Endothelial cell of umbilical vein (primary cell): ENCODE results near the gene CHI3L2. TPM values are rescaled to one million over a fixed set of nuclear protein-coding genes. Genes with fewer than 3 reads are reported as not detected.

Experiments
- BruUV-seq: library from RNA; stranded (reverse); fragments of 400-500 nt; replicated peaks from 2 replicates; lab custom pipeline; 2021; lab: Mats Ljungman, UMichigan
- CTCF ChIA-PET: fragments of 300-600, 350-600 bp; sonication (Branson Sonifier 250); formaldehyde crosslinking; loops from one replicate; lab custom pipeline; 2021; ENCODE audit warnings: antibody characterized with exemption, inconsistent platforms; lab: Charles Lee
- POLR2A ChIA-PET: fragments of 300-600, 350-600 bp; sonication (Branson Sonifier 250); formaldehyde crosslinking; loops from one replicate; lab custom pipeline; 2021; ENCODE audit warnings: antibody characterized with exemption, inconsistent platforms; lab: Charles Lee
- DNase-seq: peaks from one replicate; pipeline ENCODE4 v3.0.0-alpha.2; 2011; ENCODE audit warnings: low read depth, low spot score
- FAIRE-seq: peaks from 2 replicates; lab custom pipeline; 2011; peaks lifted over from hg19 to GRCh38; lab: Jason Lieb, UNC
- H2AFZ ChIP-seq: 2 replicates; pipeline ENCODE4 v1.6.0; 2012; ENCODE audit warnings: low read depth, low read length, control low read depth, inconsistent platforms
- H3K27ac ChIP-seq: 2 replicates; pipeline ENCODE4 v1.5.1; 2011; ENCODE audit warnings: low read depth, mild to moderate bottlenecking, control low read depth, low read length, moderate library complexity; ENCODE audit not compliant: insufficient read depth
- H3K27me3 ChIP-seq, 2 experiments: 2 replicates each; pipeline versions ENCODE4 v1.6.0 to v1.6.1; 2011; ENCODE audit warnings: low read length in 2 of 2, mixed read lengths in 1 of 2; ENCODE audit not compliant: control insufficient read depth in 2 of 2, insufficient read depth in 2 of 2
- H3K36me3 ChIP-seq, 2 experiments: 2 replicates in 1 of 2; 3 replicates in 1 of 2; pipeline ENCODE4 v1.5.1; 2011; ENCODE audit warnings: low read length in 2 of 2, mild to moderate bottlenecking in 1 of 2, moderate library complexity in 1 of 2; ENCODE audit not compliant: control insufficient read depth in 2 of 2, insufficient read depth in 2 of 2; ENCODE audit errors: extremely low read depth in 1 of 2
- H3K4me1 ChIP-seq: 3 replicates; pipeline ENCODE4 v1.5.1; 2011; ENCODE audit warnings: mild to moderate bottlenecking, low read length; ENCODE audit not compliant: control insufficient read depth, insufficient read depth; ENCODE audit errors: extremely low read depth
- H3K4me2 ChIP-seq: 2 replicates; pipeline ENCODE4 v1.6.1; 2011; ENCODE audit warnings: low read length, control low read depth, mixed read lengths; ENCODE audit not compliant: insufficient read depth
- H3K4me3 ChIP-seq, 3 experiments: fragments of 200-600 bp in 1 of 3; sonication (generic), shearing (Covaris generic) in 1 of 3; replicated peaks in 1 of 3; 2 replicates each; pipeline ENCODE4 v1.5.1; 2011 to 2016; ENCODE audit warnings: control low read depth in 3 of 3, low read length in 3 of 3, mild to moderate bottlenecking in 2 of 3, inconsistent platforms in 1 of 3, low read depth in 1 of 3, moderate library complexity in 1 of 3; ENCODE audit not compliant: insufficient read depth in 1 of 3
- H3K79me2 ChIP-seq: 2 replicates; pipeline ENCODE4 v1.6.0; 2012; ENCODE audit warnings: low read length, inconsistent platforms; ENCODE audit not compliant: control insufficient read depth, insufficient read depth
- H3K9ac ChIP-seq: replicated peaks from 2 replicates; pipeline ENCODE3; 2011; ENCODE audit warnings: low read length, control low read depth; ENCODE audit not compliant: insufficient read depth; ENCODE audit errors: extremely low read depth
- H3K9me1 ChIP-seq: replicated peaks from 3 replicates; pipeline ENCODE4 v1.6.0; 2011; ENCODE audit warnings: mild to moderate bottlenecking, low read length; ENCODE audit not compliant: control insufficient read depth, insufficient read depth; ENCODE audit errors: extremely low read depth
- H3K9me3 ChIP-seq: replicated peaks from 2 replicates; pipeline ENCODE4 v1.5.1; 2012; ENCODE audit warnings: low read length, inconsistent platforms; ENCODE audit not compliant: control insufficient read depth, insufficient read depth
- H4K20me1 ChIP-seq: replicated peaks from 2 replicates; pipeline ENCODE3; 2011; ENCODE audit warnings: mild to moderate bottlenecking, low read length; ENCODE audit not compliant: control insufficient read depth, insufficient read depth; ENCODE audit errors: extremely low read depth
- CTCF ChIP-seq, 2 donors: IDR thresholded peaks; 1 replicate in 1 of 2; 2 replicates in 1 of 2; pipeline ENCODE4 v1.5.1; 2011; ENCODE audit warnings: low read length in 2 of 2, mild to moderate bottlenecking in 2 of 2, moderate library complexity in 2 of 2, control low read depth in 1 of 2, inconsistent platforms in 1 of 2, low read depth in 1 of 2; ENCODE audit not compliant: insufficient read depth in 1 of 2; ENCODE audit errors: extremely low read depth in 1 of 2
- EZH2 ChIP-seq: IDR thresholded peaks from 2 replicates; pipeline ENCODE4 v1.6.1; 2012; ENCODE audit warnings: borderline replicate concordance, low read depth, mild to moderate bottlenecking, moderate library complexity, low read length, inconsistent platforms; ENCODE audit not compliant: severe bottlenecking
- FOS ChIP-seq: IDR thresholded peaks from 2 replicates; pipeline ENCODE4 v1.6.1; 2011; ENCODE audit warnings: mild to moderate bottlenecking, low read length, moderate library complexity, borderline replicate concordance; ENCODE audit not compliant: insufficient read depth
- GATA2 ChIP-seq: IDR thresholded peaks from 2 replicates; pipeline ENCODE4 v1.7.0; 2011; ENCODE audit warnings: low read depth, mild to moderate bottlenecking, moderate library complexity, mixed read lengths, low read length; ENCODE audit not compliant: insufficient read length, insufficient read depth
- JUN ChIP-seq: IDR thresholded peaks from 2 replicates; pipeline ENCODE4 v1.6.1; 2011; ENCODE audit warnings: borderline replicate concordance, low read depth; ENCODE audit not compliant: insufficient read length, insufficient read depth
- MYC ChIP-seq: IDR thresholded peaks from one replicate; pipeline ENCODE4 v1.6.1; 2011; ENCODE audit warnings: mild to moderate bottlenecking, low read depth, low read length
- POLR2A ChIP-seq: IDR thresholded peaks from 2 replicates; pipeline ENCODE4 v1.6.1; 2012; ENCODE audit warnings: low read depth, mild to moderate bottlenecking, control low read depth, low read length
- POLR2AphosphoS5 ChIP-seq: IDR thresholded peaks from 2 replicates; pipeline ENCODE4 v1.6.1; 2012; ENCODE audit warnings: low read depth, mild to moderate bottlenecking, control low read depth, low read length, moderate library complexity; ENCODE audit not compliant: insufficient read depth
- dilution Hi-C: fragments of 300-500 bp; cut with MboI; formaldehyde crosslinking; loops from one replicate; pipeline ENCODE4 v1.15.0; 2019; ENCODE audit warnings: low sequenced_read_pairs; ENCODE audit not compliant: extremely low pct_ligation_motif_present
- intact Hi-C: fragments of 100-400 bp; cut with micrococcal nuclease; formaldehyde crosslinking; loops from one replicate; pipeline ENCODE4 v1.10.0; 2022
- polyA plus RNA-seq, 4 experiments: library from polyadenylated mRNA; depleted of rRNA in 3 of 4; stranded (reverse) in 3 of 4; unstranded in 1 of 4; fragments of >200 nt; gene quantifications; 2 replicates each; pipeline versions ENCODE4 v1.2.1 to v1.2.3, GENCODE V29; 2011 to 2012; ENCODE audit warnings: missing spikeins in 1 of 4
- total RNA-seq: library from RNA; stranded (reverse); gene quantifications from 2 replicates; pipeline ENCODE4 v1.2.3, GENCODE V29; 2021

CHI3L2 gene
- total and polyA plus RNA-seq, 2 donors (not counting 3 experiments of a cell fraction or from before 2014, with no cell fraction given), result not detected

DNA sequence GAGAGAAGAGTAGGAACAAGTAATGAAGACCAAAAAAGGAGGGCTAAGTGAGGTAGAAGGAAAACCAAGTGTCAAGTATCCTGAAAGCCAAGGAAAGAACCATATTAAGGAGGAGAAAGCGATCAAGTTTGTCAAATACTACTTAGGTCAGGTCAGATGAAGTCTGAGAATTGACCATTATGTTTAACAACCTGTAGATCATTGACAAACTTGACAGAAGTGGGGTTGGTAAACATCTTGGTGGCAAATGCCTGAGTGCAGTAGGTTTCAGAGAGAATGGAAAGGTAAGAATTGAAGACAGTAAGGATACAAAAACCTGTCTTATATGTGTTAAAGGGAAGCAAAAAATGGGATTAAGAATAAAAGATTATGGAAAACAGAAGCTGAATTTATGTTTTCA is 59.4 kb downstream of the CHI3L2 start:
- Histone ChIP-seq H3K79me2 (no peaks in the 10 kb centered on the region), H3K4me1 (no peaks in the 10 kb centered on the region), H3K9ac (no peak overlapping the region), H3K36me3 (no peaks in the 10 kb centered on the region), H3K9me1 (no peaks in the 10 kb centered on the region), H3K9me3 (no peaks in the 10 kb centered on the region), H4K20me1 (no peaks in the 10 kb centered on the region), H3K27me3 (no peaks in the 10 kb centered on the region), H3K4me2 (no peak overlapping the region), H3K4me3 (no peak overlapping the region), H3K27ac (no peak overlapping the region), H2AFZ (no peak overlapping the region)
- BruUV-seq, result no TSS peak
- intact Hi-C loops (no loop called here), dilution Hi-C loops (no loop called here)
- DNase-seq, result no peak
- FAIRE-seq, result no peak
- no peak for TF ChIP-seq EZH2
- TF ChIP-seq MYC, result no peak
- TF ChIP-seq FOS, result no peak
- TF ChIP-seq POLR2AphosphoS5, result no peak
- no peak for TF ChIP-seq POLR2A
- TF ChIP-seq CTCF (IDR thresholded peaks at IDR 0.05; ENCODE audit: extremely low read depth in 1 of 2, insufficient read depth in 1 of 2, low read depth in 1 of 2, low read length in 2 of 2), result no peak
- ChIA-PET POLR2A (no interaction called here), CTCF (no interaction called here)

DNA sequence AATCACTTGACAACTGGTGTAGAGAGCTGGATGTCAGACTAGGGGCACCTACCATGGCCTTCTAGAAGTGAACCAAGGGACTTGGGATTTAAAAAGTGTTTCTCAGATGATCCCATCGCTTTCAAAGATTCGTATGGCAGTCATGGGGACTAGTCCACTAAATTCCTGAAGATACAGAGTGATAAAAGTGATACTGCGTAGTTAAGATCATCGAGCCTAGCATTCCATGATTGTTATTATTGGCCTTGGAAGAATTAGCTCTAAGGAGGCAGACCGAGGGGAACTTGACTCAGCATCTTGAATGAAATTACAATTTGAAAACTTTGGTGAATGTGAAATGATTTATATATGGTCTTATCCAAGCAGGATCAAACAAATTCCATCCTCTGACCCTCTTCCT is 61.9 kb downstream of the CHI3L2 start:
- H3K79me2 ChIP-seq, result no peaks in the 10 kb centered on the region
- no peak overlapping the region for H3K4me2 ChIP-seq
- FAIRE-seq (no peak), DNase-seq (no peak)
- dilution Hi-C loops, result no loop called here
- H3K27ac ChIP-seq, result no peak overlapping the region
- TF ChIP-seq GATA2 (no peak), FOS (no peak), JUN (no peak), CTCF (IDR thresholded peaks at IDR 0.05; ENCODE audit: extremely low read depth in 1 of 2, insufficient read depth in 1 of 2, low read depth in 1 of 2, low read length in 2 of 2) (no peak)
- H3K4me3 ChIP-seq, result no peak overlapping the region
- no peaks in the 10 kb centered on the region for H3K9me1 ChIP-seq
- no peak overlapping the region for H3K9ac ChIP-seq
- no peaks in the 10 kb centered on the region for H4K20me1 ChIP-seq
- no peaks in the 10 kb centered on the region for H3K4me1 ChIP-seq
- H2AFZ ChIP-seq, result no peak overlapping the region
- ChIA-PET POLR2A (no interaction called here), CTCF (no interaction called here)
- H3K9me3 ChIP-seq, result no peaks in the 10 kb centered on the region
- BruUV-seq, result no TSS peak
- no peaks in the 10 kb centered on the region for H3K27me3 ChIP-seq
- no peaks in the 10 kb centered on the region for H3K36me3 ChIP-seq
- intact Hi-C loops, result no loop called here
